Measurements from ENCODE around the gene TSEN34.
"Not testable (repeated sequence)": the region's sequence is repeated elsewhere in the genome, so short reads cannot be mapped to it uniquely, and the experiment has no call there.

The TSEN34 gene

GRCh38 chr19:54162241-54162805 is 28.8 kb upstream of the TSEN34 start:
- peak; percentile 88 for DNase-seq

- DNase-seq, result no peak
These were observed 28.2 kb upstream of the TSEN34 start for GRCh38 chr19:54162884-54163283.

- peak; percentile 76 for DNase-seq
These were observed 26.6 kb upstream of the TSEN34 start for GRCh38 chr19:54164369-54165068.

GRCh38 chr19:54165222-54165621 is 25.9 kb upstream of the TSEN34 start:
- DNase-seq, result no peak

GRCh38 chr19:54168174-54168917 is 22.8 kb upstream of the TSEN34 start:
- DNase-seq, result peak; percentile 96

- no peak for DNase-seq
These were observed 21.9 kb upstream of the TSEN34 start for GRCh38 chr19:54169149-54169740.

- DNase-seq, result not testable (repeated sequence)
These were observed 19.2 kb upstream of the TSEN34 start for GRCh38 chr19:54171736-54172431.

GRCh38 chr19:54172471-54173358 is 18.4 kb upstream of the TSEN34 start, which contains the start of gene TMC4:
Gene TMC4, minus strand, starts transcription at chr19:54173160. Its CDS starts 43 bp downstream, at chr19:54173117.
- no peak for DNase-seq

GRCh38 chr19:54173359-54173699 is 17.8 kb upstream of the TSEN34 start:
- DNase-seq, result no peak

GRCh38 chr19:54173951-54174834 is 16.9 kb upstream of the TSEN34 start:
- DNase-seq, result no peak

GRCh38 chr19:54178581-54179261 is 12.4 kb upstream of the TSEN34 start:
- DNase-seq, result peak; percentile 50

- no peak for DNase-seq
These were observed 11.8 kb upstream of the TSEN34 start for GRCh38 chr19:54179262-54179852.

- DNase-seq, result no peak
These were observed 11.1 kb upstream of the TSEN34 start for GRCh38 chr19:54179921-54180461.

- DNase-seq, result no peak
These were observed 10.4 kb upstream of the TSEN34 start for GRCh38 chr19:54180691-54181091.

- not testable (repeated sequence) for DNase-seq
These were observed 9.2 kb upstream of the TSEN34 start for GRCh38 chr19:54181894-54182293.

- DNase-seq, result no peak
These were observed 7.7 kb upstream of the TSEN34 start for GRCh38 chr19:54183431-54183830.

- DNase-seq, result no peak
These were observed 4.8 kb upstream of the TSEN34 start for GRCh38 chr19:54186351-54186750.

GRCh38 chr19:54186934-54187381 is 4.2 kb upstream of the TSEN34 start:
- no peak for DNase-seq

GRCh38 chr19:54188215-54188871 is 2.8 kb upstream of the TSEN34 start:
- DNase-seq, result peak; percentile 79

All from stimulated activated CD4-positive, alpha-beta T cell treated with anti-CD3 and anti-CD28 coated beads, Interleukin-15, amount 100 ng/mL, for 24 hours (primary cell).